ENCODE results near the gene DPPA2. TPM values are rescaled to one million over a fixed set of nuclear protein-coding genes. Genes with fewer than 3 reads are reported as not detected.

Gene DPPA2
- total RNA-seq, 4 donors from 2014 or later, result not detected

GRCh38 chr3:109325657-109326056 is 9.3 kb upstream of the DPPA2 start:
- 56 to 63% methylated on average over 3 of the region's 3 CpGs for WGBS, 2 donors

GRCh38 chr3:109325109-109325508 is 8.8 kb upstream of the DPPA2 start:
- H3K9me3 ChIP-seq, result no peaks in the 10 kb centered on the region
- H3K27ac ChIP-seq, result no peak overlapping the region
- no peak for TF ChIP-seq POLR2A (IDR thresholded peaks at IDR 0.05)
- no peak for TF ChIP-seq EP300 (IDR thresholded peaks at IDR 0.05)
- no peak for TF ChIP-seq CTCF (IDR thresholded peaks at IDR 0.05)
- 91 to 93% methylated on average over 5 of the region's 5 CpGs for WGBS, 2 donors
- DNase-seq (ENCODE audit: low spot score in 2 of 2), result no peak
- no peaks in the 10 kb centered on the region for H3K27me3 ChIP-seq
- no peak overlapping the region for H3K4me3 ChIP-seq
- no peaks in the 10 kb centered on the region for H3K36me3 ChIP-seq
- no peaks in the 10 kb centered on the region for H3K4me1 ChIP-seq

More at GRCh38 chr3:109325657-109326056, 9.3 kb upstream of the DPPA2 start:
- no peaks in the 10 kb centered on the region for H3K4me1 ChIP-seq
- no peak overlapping the region for H3K4me3 ChIP-seq
- no peaks in the 10 kb centered on the region for H3K36me3 ChIP-seq
- no peaks in the 10 kb centered on the region for H3K27me3 ChIP-seq
- no peak overlapping the region for H3K27ac ChIP-seq
- TF ChIP-seq CTCF (IDR thresholded peaks at IDR 0.05) (no peak), EP300 (IDR thresholded peaks at IDR 0.05) (no peak), POLR2A (IDR thresholded peaks at IDR 0.05) (no peak)
- no peak for DNase-seq (ENCODE audit: low spot score in 2 of 2)
- no peaks in the 10 kb centered on the region for H3K9me3 ChIP-seq

GRCh38 chr3:109313061-109313460 is 3.3 kb downstream of the DPPA2 start:
- H3K36me3 ChIP-seq, result no peaks in the 10 kb centered on the region
- H3K4me3 ChIP-seq, result no peak overlapping the region
- TF ChIP-seq POLR2A (IDR thresholded peaks at IDR 0.05) (no peak), CTCF (IDR thresholded peaks at IDR 0.05) (no peak), EP300 (IDR thresholded peaks at IDR 0.05) (no peak)
- no peaks in the 10 kb centered on the region for H3K4me1 ChIP-seq
- no peaks in the 10 kb centered on the region for H3K27me3 ChIP-seq
- H3K27ac ChIP-seq, result no peak overlapping the region
- no peak for DNase-seq (ENCODE audit: low spot score in 2 of 2)
- H3K9me3 ChIP-seq, result peaks cover 0 to 3% (median 0%) of the 10 kb centered on the region in 4 donors
- WGBS, 2 donors, result 50 to 54% methylated on average over 1 of the region's 1 CpG

- WGBS, 2 donors, result 49 to 54% methylated on average over 2 of the region's 2 CpGs
- no peaks in the 10 kb centered on the region for H3K9me3 ChIP-seq
- DNase-seq (ENCODE audit: low spot score in 2 of 2), result no peak
- TF ChIP-seq CTCF (IDR thresholded peaks at IDR 0.05) (no peak), POLR2A (IDR thresholded peaks at IDR 0.05) (no peak), EP300 (IDR thresholded peaks at IDR 0.05) (no peak)
- H3K27ac ChIP-seq, result no peak overlapping the region
- no peaks in the 10 kb centered on the region for H3K27me3 ChIP-seq
- no peaks in the 10 kb centered on the region for H3K4me1 ChIP-seq
- no peak overlapping the region for H3K4me3 ChIP-seq
- no peaks in the 10 kb centered on the region for H3K36me3 ChIP-seq
These were observed 18.8 kb downstream of the DPPA2 start for GRCh38 chr3:109297496-109297895.

- no peak for TF ChIP-seq POLR2A (IDR thresholded peaks at IDR 0.05)
- no peak for TF ChIP-seq EP300 (IDR thresholded peaks at IDR 0.05)
- no peak for TF ChIP-seq CTCF (IDR thresholded peaks at IDR 0.05)
- Histone ChIP-seq H3K27ac (no peak overlapping the region), H3K4me1 (no peaks in the 10 kb centered on the region), H3K27me3 (no peaks in the 10 kb centered on the region), H3K9me3 (no peaks in the 10 kb centered on the region), H3K4me3 (no peak overlapping the region), H3K36me3 (no peaks in the 10 kb centered on the region)
- DNase-seq (ENCODE audit: low spot score in 2 of 2), result no peak
These were observed 32.2 kb downstream of the DPPA2 start for GRCh38 chr3:109284071-109284470.
